Hematopoietic multipotent progenitor cell treated with erythropoietin and hydrocortisone succinate and interleukin-3 and kit ligand, for 17 days (in vitro differentiated cells): ENCODE data around the gene PHPT1.
"Not testable (repeated sequence)": the region's sequence is repeated elsewhere in the genome, so short reads cannot be mapped to it uniquely, and the experiment has no call there.

Experiments used
- DNase-seq: peaks from one replicate; pipeline ENCODE4 v3.0.0-alpha.2; 2015; ENCODE audit warnings: low spot score

The PHPT1 gene

GRCh38 chr9:136849038-136849959, at the start of gene PHPT1:
PHPT1 (plus strand) TSS chr9:136849409; CDS start chr9:136849431, 22 bp downstream.
- peak; percentile 98 for DNase-seq

GRCh38 chr9:136799854-136800657, 49.2 kb upstream of the PHPT1 start:
- peak; percentile 70 for DNase-seq

GRCh38 chr9:136802321-136802720, 46.9 kb upstream of the PHPT1 start:
- DNase-seq, result no peak

GRCh38 chr9:136803009-136803550, 46.1 kb upstream of the PHPT1 start:
- DNase-seq, result not testable (repeated sequence)

- no peak for DNase-seq
Observed at GRCh38 chr9:136803551-136804508, 45.4 kb upstream of the PHPT1 start.

- DNase-seq, result no peak
Observed at GRCh38 chr9:136804509-136805206, 44.6 kb upstream of the PHPT1 start.

- DNase-seq, result no peak
Observed at GRCh38 chr9:136805207-136805740, 43.9 kb upstream of the PHPT1 start.

- no peak for DNase-seq
Observed at GRCh38 chr9:136806067-136806466, 43.1 kb upstream of the PHPT1 start.

GRCh38 chr9:136806631-136807201, 42.5 kb upstream of the PHPT1 start:
- no peak for DNase-seq

GRCh38 chr9:136807281-136808074, 41.7 kb upstream of the PHPT1 start, which contains the start of gene RABL6:
RABL6 (plus strand) TSS chr9:136807948; CDS start chr9:136808197, 249 bp downstream.
- DNase-seq, result peak; percentile 79

- DNase-seq, result peak; percentile 27
Observed at GRCh38 chr9:136808075-136808805, 41.0 kb upstream of the PHPT1 start.

- DNase-seq, result no peak
Observed at GRCh38 chr9:136808806-136809158, 40.4 kb upstream of the PHPT1 start.

- DNase-seq, result no peak
Observed at GRCh38 chr9:136814725-136815421, 34.3 kb upstream of the PHPT1 start.

GRCh38 chr9:136815422-136815782, 33.8 kb upstream of the PHPT1 start:
- DNase-seq, result no peak

- no peak for DNase-seq
Observed at GRCh38 chr9:136820971-136821825, 28.0 kb upstream of the PHPT1 start.

- no peak for DNase-seq
Observed at GRCh38 chr9:136821826-136822544, 27.2 kb upstream of the PHPT1 start.
